ENCODE results near the gene ATAD3B.
A peak's percentile ranks its signal among the peaks of the same experiment; 100 is the strongest.
"Not testable (repeated sequence)": the region's sequence is repeated elsewhere in the genome, so short reads cannot be mapped to it uniquely, and the experiment has no call there.

The ATAD3B gene

DNA sequence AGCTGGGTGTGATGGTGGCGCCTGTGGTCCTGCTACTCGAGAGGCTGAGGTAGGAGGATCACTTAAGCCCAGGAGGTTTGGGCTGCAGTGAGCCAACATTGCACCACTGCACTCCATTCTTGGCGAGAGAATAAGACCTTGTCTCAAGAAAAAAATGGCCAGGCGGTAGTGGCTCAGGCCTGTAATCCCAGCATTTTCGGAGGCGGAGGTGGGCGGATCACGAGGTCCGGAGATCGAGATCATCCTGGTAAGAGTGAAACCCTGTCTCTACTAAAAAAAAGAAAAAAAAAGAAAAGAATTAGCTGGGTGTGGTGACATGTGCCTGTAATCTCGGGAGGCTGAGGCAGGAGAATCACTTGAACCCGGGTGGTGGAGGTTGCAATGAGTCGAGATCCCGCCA lies 11.3 kb downstream of the ATAD3B start:
- no peak for DNase-seq

GRCh38 chr1:1483714-1484113 lies 12.1 kb downstream of the ATAD3B start:
- DNase-seq: no peak

GRCh38 chr1:1484976-1485750 lies 13.6 kb downstream of the ATAD3B start:
- DNase-seq: not testable (repeated sequence)

- not testable (repeated sequence) for DNase-seq
Observed at GRCh38 chr1:1485755-1486317, 14.3 kb downstream of the ATAD3B start.

GRCh38 chr1:1487701-1488100 lies 16.1 kb downstream of the ATAD3B start:
- DNase-seq: no peak

GRCh38 chr1:1489231-1489630 lies 17.7 kb downstream of the ATAD3B start:
- DNase-seq: no peak

- DNase-seq: no peak
Observed at GRCh38 chr1:1489861-1490260, 18.3 kb downstream of the ATAD3B start.

GRCh38 chr1:1490633-1491230 lies 19.2 kb downstream of the ATAD3B start:
- DNase-seq: no peak

- no peak for DNase-seq
Observed at GRCh38 chr1:1491601-1492000, 20.0 kb downstream of the ATAD3B start.

DNA sequence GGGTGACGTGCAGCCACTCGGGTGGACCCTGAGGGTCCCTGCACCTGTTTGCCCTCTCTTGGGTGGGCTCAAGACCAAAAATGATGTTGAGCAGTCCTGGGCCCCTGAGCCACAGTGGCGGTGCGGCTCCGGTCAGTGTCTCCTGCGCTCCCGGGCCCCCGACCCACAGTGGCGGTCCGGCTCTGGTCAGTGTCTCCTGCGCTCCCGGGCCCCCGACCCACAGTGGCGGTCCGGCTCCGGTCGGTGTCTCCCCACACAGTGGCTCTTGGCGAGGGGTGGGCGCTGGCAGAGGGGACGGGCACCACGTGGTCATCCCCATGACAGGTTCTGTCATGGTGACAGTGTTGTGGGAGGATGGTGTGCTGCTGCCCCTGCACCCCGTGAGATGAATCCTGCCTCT lies 22.7 kb downstream of the ATAD3B start:
- not testable (repeated sequence) for DNase-seq

GRCh38 chr1:1495461-1495975 lies 24.0 kb downstream of the ATAD3B start:
- not testable (repeated sequence) for DNase-seq

DNA sequence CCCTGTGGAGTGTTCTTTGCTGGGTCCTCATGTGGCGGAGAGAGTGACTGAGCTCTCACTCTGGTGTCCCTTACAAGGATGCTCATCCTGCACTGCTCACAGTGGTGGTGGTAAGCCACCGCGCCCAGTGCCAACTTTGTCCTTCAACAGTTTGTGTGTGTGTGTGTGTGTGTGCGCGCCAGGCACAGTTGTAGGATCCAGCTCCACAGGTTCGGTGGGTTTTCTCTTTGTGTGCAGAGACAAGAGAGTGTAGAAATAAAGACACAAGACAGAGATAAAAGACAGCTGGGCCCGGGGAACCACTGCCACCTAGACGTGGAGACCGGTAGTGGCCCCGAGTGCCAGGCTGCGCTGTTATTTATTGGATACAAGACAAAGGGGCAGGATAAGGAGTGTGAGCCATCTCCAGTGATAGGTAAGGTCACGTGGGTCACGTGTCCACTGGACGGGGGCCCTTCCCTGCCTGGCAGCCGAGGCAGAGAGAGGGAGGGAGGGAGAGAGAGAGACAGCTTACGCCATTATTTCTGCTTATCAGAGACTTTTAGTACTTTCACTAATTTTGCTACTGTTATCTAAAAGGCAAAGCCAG lies 33.3 kb downstream of the ATAD3B start:
- DNase-seq: peak; percentile 75 to 77

DNA sequence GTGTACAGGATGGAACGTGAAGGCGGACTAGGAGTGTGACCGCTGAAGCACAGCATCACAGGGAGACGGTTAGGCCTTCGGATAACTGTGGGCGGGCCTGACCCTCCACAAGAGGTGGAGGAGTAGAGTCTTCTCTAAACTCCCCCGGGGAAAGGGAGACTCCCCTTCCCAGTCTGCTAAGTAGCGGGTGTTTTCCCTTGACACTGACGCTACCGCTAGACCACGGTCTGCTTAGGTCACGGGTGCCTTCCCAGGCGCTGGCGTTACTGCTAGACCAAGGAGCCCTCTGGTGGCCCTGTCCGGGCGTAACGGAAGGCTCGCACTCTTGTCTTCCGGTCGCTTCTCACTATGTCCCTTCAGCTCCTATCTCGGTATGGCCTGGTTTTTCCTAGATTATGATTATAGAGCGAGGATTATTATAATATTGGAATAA lies 33.8 kb downstream of the ATAD3B start:
- peak; percentile 27 to 33 for DNase-seq

- DNase-seq: not testable (repeated sequence)
Observed at GRCh38 chr1:1505801-1506200, 34.2 kb downstream of the ATAD3B start.

GRCh38 chr1:1507305-1507704 lies 35.7 kb downstream of the ATAD3B start:
- no peak for DNase-seq

DNA sequence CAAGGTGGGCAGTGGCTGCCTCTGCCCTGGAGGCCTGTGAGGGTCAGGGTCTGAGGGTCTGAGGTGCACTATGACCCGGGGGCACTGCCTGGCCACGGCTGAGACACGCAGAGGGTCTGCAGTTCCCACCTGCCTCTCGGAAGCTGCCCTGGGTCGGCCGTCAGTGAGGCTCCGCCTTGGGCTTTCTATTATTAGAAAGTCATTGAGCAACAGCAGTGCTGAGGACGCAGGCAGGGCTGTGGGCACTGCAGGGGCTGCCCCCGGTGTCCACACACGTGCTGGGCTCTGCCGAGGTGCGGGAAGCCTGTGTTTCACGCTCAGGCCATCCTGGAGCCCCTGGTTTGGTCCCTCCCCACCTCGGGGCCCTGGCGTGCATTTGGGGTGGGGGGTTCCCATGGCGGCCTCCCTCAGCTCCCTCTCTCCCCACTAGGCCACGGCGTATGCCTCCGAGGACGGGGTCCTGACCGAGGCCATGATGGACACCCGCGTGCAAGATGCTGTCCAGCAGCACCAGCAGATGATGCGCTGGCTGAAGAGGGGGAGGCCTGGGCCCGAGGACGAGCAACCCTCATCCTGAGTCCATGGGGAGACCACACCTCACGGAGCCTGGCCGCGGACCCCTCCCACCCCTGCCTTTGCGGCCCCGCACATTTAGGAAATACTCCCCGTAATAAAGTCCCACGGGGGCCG lies 37.4 kb downstream of the ATAD3B start:
- DNase-seq: not testable (repeated sequence)

GRCh38 chr1:1509465-1509850 lies 37.9 kb downstream of the ATAD3B start:
- not testable (repeated sequence) for DNase-seq

DNA sequence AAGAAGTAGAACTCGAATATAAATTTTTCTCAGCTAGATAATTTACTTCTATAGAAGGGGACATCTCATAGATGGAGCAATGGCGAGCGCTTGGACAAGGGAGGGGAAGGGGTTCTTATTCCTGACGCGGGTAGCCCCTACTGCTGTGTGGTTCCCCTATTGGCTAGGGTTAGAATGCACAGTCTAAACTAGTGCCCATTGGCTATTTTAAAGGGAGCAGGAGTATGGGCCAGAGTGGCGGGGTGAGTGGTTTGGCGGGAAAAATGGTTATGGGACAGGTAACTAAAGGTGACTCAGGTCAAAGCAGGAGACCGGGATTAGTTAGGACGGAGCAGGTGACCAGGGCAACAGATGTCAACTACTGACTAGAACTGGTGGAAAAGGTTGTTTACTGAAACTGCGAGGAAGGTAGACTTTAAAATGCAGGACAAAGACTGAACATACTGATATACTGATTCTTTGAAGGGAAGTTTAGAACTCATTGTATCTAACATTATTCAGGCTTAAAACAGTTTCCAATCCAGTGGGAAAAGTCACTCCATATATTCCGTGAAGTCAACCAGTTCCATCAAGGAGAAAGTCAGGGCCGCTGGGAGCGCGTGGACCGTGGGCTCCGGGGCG lies 39.5 kb downstream of the ATAD3B start:
- peak in 1 of 2 donors; percentile 26 for DNase-seq

DNA sequence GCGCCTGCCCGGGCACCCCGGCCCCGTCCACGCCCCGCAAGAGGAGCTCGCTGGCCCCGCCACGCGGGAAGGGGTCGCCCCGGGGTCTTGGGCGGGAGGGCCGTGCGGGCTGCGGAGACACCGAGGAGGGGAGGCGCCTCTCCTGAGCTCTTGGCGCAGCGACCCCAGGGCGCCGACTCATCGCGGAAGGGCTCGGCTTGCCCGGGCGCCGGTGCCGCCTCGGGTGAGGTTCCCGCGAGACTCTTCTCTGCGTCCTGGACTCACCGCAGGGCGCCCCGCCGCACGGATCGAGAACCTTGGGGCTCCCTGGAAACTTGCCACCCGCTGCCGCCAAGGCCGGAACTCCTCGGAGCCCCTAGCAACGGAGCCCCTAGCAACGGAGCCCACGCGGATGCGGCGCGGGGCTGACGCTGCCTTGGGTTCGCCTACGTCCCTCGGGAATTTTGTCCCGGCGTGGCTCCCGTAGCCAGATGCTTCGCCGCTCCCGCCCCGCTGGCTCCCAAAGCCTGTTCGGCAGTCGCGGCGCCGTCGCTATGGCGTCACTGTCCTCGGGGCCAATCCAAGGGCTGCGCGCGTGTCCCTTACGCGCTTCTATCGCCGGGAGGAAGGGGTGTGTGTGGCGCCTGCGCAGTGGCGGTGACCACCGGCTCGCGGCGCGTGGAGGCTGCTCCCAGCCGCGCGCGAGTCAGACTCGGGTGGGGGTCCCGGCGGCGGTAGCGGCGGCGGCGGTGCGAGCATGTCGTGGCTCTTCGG lies 40.1 kb downstream of the ATAD3B start, which contains the start of gene ATAD3A:
ATAD3A (plus strand) TSS at position 630 of the 753 bp plus-strand sequence; CDS start at position 737, 107 bp downstream.
- DNase-seq: peak; percentile 97 to 98

- DNase-seq: peak; percentile 25 to 27
Observed at GRCh38 chr1:1512425-1512824, 40.9 kb downstream of the ATAD3B start.

DNA sequence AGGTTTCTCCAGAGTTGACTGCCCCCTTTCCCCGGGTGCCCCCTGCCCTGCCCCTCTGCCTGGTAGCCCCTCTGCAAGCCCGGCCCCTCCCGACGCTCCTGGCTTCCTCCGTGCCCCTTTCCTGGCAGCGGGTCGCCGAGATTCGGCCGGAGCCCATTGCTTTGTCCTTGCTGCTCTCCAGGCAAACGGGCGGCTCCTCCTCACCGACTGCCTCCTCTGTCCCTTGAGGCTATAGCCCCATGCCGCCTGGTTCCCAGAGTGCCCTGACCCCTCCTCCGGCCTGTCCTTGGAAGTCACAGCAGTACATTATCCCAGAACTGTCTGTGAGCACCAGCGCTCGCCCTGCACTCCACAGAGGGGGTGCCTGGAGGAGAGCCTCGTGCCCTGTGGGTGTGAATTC lies 42.1 kb downstream of the ATAD3B start:
- not testable (repeated sequence) for DNase-seq

All from stimulated activated CD4-positive, alpha-beta T cell treated with anti-CD3 and anti-CD28 coated beads, Interleukin-2, amount 100 ng/mL, for 24 hours (primary cell).